Spleen (tissue), 11 donors: ENCODE data around the gene TSPAN9. TPM values are rescaled to one million over a fixed set of nuclear protein-coding genes. Genes with fewer than 3 reads are reported as not detected.

Experiments used
- DNase-seq: peaks from one replicate; pipeline ENCODE4 v3.0.0-alpha.2; 2020
- H3K27ac ChIP-seq, 8 donors: fragments of 200-600 bp; sonication (generic) in 7 of 8; 1 replicate in 4 of 8; 2 replicates in 4 of 8; pipeline versions ENCODE4 v1.5.0 to v1.8.0; 2016 to 2021; ENCODE audit warnings: inconsistent platforms in 4 of 8, mild to moderate bottlenecking in 4 of 8, moderate library complexity in 1 of 8
- H3K27me3 ChIP-seq, 7 donors: fragments of 200-600 bp; sonication (generic) in 6 of 7; replicated peaks in 1 of 7; 1 replicate in 4 of 7; 2 replicates in 3 of 7; pipeline versions ENCODE4 v1.5.0 to v1.8.0; 2016 to 2021; ENCODE audit warnings: inconsistent platforms in 3 of 7, mild to moderate bottlenecking in 1 of 7
- H3K36me3 ChIP-seq, 6 donors: fragments of 200-600 bp; sonication (generic) in 5 of 6; 1 replicate in 4 of 6; 2 replicates in 2 of 6; pipeline versions ENCODE4 v1.5.0 to v1.8.0; 2016 to 2021; ENCODE audit warnings: inconsistent platforms in 2 of 6
- H3K4me1 ChIP-seq, 6 donors: fragments of 200-600 bp; sonication (generic) in 5 of 6; 1 replicate in 3 of 6; 2 replicates in 3 of 6; pipeline versions ENCODE4 v1.5.0 to v1.8.0; 2016 to 2021; ENCODE audit warnings: inconsistent platforms in 3 of 6
- H3K4me3 ChIP-seq, 8 donors: fragments of 200-600 bp; sonication (generic) in 7 of 8; 1 replicate in 4 of 8; 2 replicates in 4 of 8; pipeline versions ENCODE4 v1.5.0 to v1.8.0; 2016 to 2021; ENCODE audit warnings: inconsistent platforms in 4 of 8, mild to moderate bottlenecking in 4 of 8, moderate library complexity in 2 of 8
- H3K9me3 ChIP-seq, 8 donors: fragments of 200-600 bp; sonication (generic) in 7 of 8; 1 replicate in 4 of 8; 2 replicates in 4 of 8; pipeline versions ENCODE4 v1.5.0 to v1.8.0; 2016 to 2021; ENCODE audit warnings: inconsistent platforms in 4 of 8
- POLR2A ChIP-seq, 3 donors: fragments of 450-650 bp; IDR thresholded peaks; one replicate each; pipeline ENCODE4 v1.5.1; 2017; ENCODE audit warnings: antibody characterized with exemption in 3 of 3, mild to moderate bottlenecking in 1 of 3
- POLR2AphosphoS5 ChIP-seq, 3 donors: sonication (generic); formaldehyde crosslinking; IDR thresholded peaks; one replicate each; pipeline ENCODE4 v1.5.1; 2017; ENCODE audit warnings: antibody characterized with exemption in 3 of 3
- WGBS, 5 donors: extraction: QIAGEN DNeasy Blood & Tissue Kit in 3 of 5; methylation state at CpG; one replicate each; pipeline versions ENCODE4 v1.1.5 to v1.1.7; 2013 to 2018; 5-methylcytosine and 5-hydroxymethylcytosine counted together
- intact Hi-C: fragments of 100-400 bp; cut with DNase I; formaldehyde crosslinking; loops from one replicate; pipeline ENCODE4 v1.15.0; 2023; ENCODE audit warnings: low total_unique reads
- polyA plus RNA-seq, 3 donors: library from polyadenylated mRNA; stranded (reverse); fragments of 200-250 nt; gene quantifications; one replicate each; pipeline ENCODE4 v1.2.1, GENCODE V29; 2013
- total RNA-seq, 7 donors: library from RNA; depleted of rRNA in 3 of 7; stranded (reverse); fragments of >200 nt in 3 of 7; fragmentation: NEBNext Ultra II Directional in 4 of 7; extraction: Animal tissue kit (Norgen Biotek cat#: 25700) in 4 of 7; gene quantifications; one replicate each; pipeline versions ENCODE4 v1.1.0 to v1.2.1, GENCODE V29; 2016 to 2021
- TF ChIP-seq, protein P1 (sequence below), 11 experiments: fragments of 200-600 bp in 7 of 11; fragments of 450-650 bp in 4 of 11; sonication (generic) in 4 of 11; IDR thresholded peaks in 8 of 11; conservative IDR thresholded peaks in 3 of 11; 1 replicate in 7 of 11; 2 replicates in 4 of 11; pipeline versions ENCODE4 v1.4.0 to v1.8.0; 2016 to 2021; ENCODE audit warnings: antibody characterized with exemption in 11 of 11, inconsistent platforms in 4 of 11, mild to moderate bottlenecking in 1 of 11
- donor health status: healthy with polysubstance abuse.
- donor health status: DM: no; HTN: no; CAD: no; lungs with moderate emphysema.
- donor health status: DM: no; HTN: no; CAD: no.
- donor health status: Bipolar disorder and iron deficiency.
- donor health status: healthy.
- donor health status: DM: no; HTN: no; CAD: no.
- donor health status: DM: yes; HTN: yes; CAD: no.

TSPAN9 gene
- total and polyA plus RNA-seq, 10 donors, result 3.6 to 51.1 (median 32.4) TPM

DNA sequence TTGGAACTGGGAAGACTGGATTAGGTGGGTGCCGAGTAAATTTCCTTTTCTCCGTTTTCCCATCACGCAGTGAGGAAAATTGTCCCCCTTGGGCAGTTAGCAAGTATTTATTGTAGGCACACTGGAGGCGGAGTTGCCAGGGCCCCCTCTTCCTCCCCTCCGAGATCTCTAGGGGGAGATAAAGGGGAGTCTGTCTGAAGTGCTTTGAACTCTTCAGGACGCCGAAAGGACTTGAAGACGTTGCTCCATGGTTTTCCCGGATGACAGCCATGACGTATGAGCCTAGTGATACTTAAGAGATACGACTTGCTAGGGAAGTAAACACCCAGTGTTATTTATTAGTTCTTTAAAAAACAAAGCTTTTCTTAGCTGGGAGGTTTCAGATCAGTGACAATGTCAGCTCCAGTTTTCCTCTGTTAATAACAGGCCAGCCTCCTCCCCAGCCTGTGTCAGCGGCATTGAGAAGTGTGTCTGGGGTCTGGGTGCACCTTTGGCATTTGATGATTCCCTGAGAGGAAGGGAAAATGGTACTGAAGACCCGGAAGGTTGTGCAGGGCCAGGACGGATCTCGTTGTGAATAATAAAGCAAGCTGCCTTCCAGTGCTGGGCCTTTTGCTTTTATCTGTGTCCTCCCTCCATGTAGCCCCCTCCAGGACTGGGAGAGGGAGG is 78.7 kb downstream of the TSPAN9 start:
- Histone ChIP-seq H3K27me3 (peaks cover 0 to 10% (median 0%) of the 10 kb centered on the region in 7 donors), H3K4me3 (no peak overlapping the region), H3K9me3 (peaks cover 0 to 4% (median 0%) of the 10 kb centered on the region in 8 donors), H3K4me1 (peaks cover 15 to 52% (median 31%) of the 10 kb centered on the region in 6 donors), H3K27ac (peak overlapping the region in 4 of 8 donors; percentile 13 to 22 (median 20)), H3K36me3 (no peaks in the 10 kb centered on the region)
- 56 to 74% (median 63%) methylated on average over 15 of the region's 15 CpGs for WGBS, 5 donors
- TF ChIP-seq POLR2AphosphoS5 (IDR thresholded peaks at IDR 0.05), result no peak
- TF ChIP-seq, protein P1, sequence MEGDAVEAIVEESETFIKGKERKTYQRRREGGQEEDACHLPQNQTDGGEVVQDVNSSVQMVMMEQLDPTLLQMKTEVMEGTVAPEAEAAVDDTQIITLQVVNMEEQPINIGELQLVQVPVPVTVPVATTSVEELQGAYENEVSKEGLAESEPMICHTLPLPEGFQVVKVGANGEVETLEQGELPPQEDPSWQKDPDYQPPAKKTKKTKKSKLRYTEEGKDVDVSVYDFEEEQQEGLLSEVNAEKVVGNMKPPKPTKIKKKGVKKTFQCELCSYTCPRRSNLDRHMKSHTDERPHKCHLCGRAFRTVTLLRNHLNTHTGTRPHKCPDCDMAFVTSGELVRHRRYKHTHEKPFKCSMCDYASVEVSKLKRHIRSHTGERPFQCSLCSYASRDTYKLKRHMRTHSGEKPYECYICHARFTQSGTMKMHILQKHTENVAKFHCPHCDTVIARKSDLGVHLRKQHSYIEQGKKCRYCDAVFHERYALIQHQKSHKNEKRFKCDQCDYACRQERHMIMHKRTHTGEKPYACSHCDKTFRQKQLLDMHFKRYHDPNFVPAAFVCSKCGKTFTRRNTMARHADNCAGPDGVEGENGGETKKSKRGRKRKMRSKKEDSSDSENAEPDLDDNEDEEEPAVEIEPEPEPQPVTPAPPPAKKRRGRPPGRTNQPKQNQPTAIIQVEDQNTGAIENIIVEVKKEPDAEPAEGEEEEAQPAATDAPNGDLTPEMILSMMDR (IDR thresholded peaks at IDR 0.05 in 8 of 11, conservative IDR thresholded peaks at IDR 0.05 in 3 of 11), result no peak
- no peak for TF ChIP-seq POLR2A (IDR thresholded peaks at IDR 0.05)
- DNase-seq, result peak; percentile 24
- intact Hi-C loops, result no loop called here

GRCh38 chr12:3157581-3158323 is 80.6 kb downstream of the TSPAN9 start:
- intact Hi-C loops, result no loop called here
- DNase-seq, result peak; percentile 57
- H3K27me3 ChIP-seq, result no peaks in the 10 kb centered on the region
- H3K4me1 ChIP-seq, result peaks cover under 1 to 33% (median 14%) of the 10 kb centered on the region in 6 donors
- no peak overlapping the region for H3K27ac ChIP-seq
- WGBS, 5 donors, result 74 to 83% (median 79%) methylated on average over 17 of the region's 17 CpGs
- no peaks in the 10 kb centered on the region for H3K36me3 ChIP-seq
- TF ChIP-seq, protein P1 (IDR thresholded peaks at IDR 0.05 in 8 of 11, conservative IDR thresholded peaks at IDR 0.05 in 3 of 11), result no peak
- TF ChIP-seq POLR2A (IDR thresholded peaks at IDR 0.05) (no peak), POLR2AphosphoS5 (IDR thresholded peaks at IDR 0.05) (no peak)
- peaks cover 0 to 11% (median 2%) of the 10 kb centered on the region in 8 donors for H3K9me3 ChIP-seq
- H3K4me3 ChIP-seq, result no peak overlapping the region

DNA sequence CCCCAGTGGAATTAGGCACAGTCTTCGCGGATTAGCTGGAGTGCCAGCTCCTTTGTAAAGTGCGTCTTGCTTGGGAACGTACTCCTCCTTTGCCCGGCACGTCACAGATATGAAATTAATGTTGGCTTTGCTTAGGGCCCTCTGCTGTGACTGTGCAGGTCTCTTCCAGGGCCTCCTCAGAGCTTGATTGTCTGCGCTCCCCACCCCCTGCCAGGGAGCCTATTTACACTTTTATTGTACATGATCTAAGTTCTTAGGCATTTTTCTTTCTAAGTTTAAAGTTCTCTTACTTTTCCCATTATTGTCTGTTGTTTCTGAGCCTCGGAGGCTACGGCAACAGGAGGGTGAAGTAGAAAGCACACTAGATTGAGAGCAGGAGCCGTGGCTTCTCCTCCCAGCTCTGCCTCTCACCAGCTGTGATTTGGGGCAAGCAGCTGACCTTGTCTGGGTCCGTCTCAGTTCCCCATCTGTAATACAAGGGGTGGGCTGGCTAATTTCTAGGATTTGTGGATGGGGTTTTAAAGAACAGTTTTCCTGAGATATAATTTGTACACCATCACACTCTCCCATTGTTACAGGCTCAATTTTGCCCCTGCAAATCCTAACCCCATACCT is 81.8 kb downstream of the TSPAN9 start:
- H3K4me3 ChIP-seq, result no peak overlapping the region
- H3K4me1 ChIP-seq, result peaks cover 0 to 27% (median 11%) of the 10 kb centered on the region in 6 donors
- H3K27me3 ChIP-seq, result no peaks in the 10 kb centered on the region
- 76 to 86% (median 80%) methylated on average over 11 of the region's 11 CpGs for WGBS, 5 donors
- intact Hi-C loops, result no loop called here
- TF ChIP-seq, protein P1 (IDR thresholded peaks at IDR 0.05 in 8 of 11, conservative IDR thresholded peaks at IDR 0.05 in 3 of 11), result no peak
- TF ChIP-seq POLR2AphosphoS5 (IDR thresholded peaks at IDR 0.05) (no peak), POLR2A (IDR thresholded peaks at IDR 0.05) (no peak)
- H3K36me3 ChIP-seq, result no peaks in the 10 kb centered on the region
- H3K9me3 ChIP-seq, result peaks cover 0 to 11% (median 2%) of the 10 kb centered on the region in 8 donors
- no peak overlapping the region for H3K27ac ChIP-seq
- peak; percentile 33 for DNase-seq
